Ascending aorta (tissue), 2 donors: ENCODE measurements around the gene NOP53. TPM values are rescaled to one million over a fixed set of nuclear protein-coding genes. Genes with fewer than 3 reads are reported as not detected.
"Not testable (repeated sequence)": the region's sequence is repeated elsewhere in the genome, so short reads cannot be mapped to it uniquely, and the experiment has no call there.

Experiments
- DNase-seq, 2 donors: peaks; one replicate each; pipeline ENCODE4 v3.0.0-alpha.2; 2019; ENCODE audit warnings: low spot score in 2 of 2
- H3K27ac ChIP-seq, 2 donors: fragments of 200-600 bp; sonication (generic); one replicate each; pipeline ENCODE4 v1.5.1; 2016 to 2017; ENCODE audit warnings: mild to moderate bottlenecking in 1 of 2
- H3K27me3 ChIP-seq: fragments of 200-600 bp; sonication (generic); one replicate; pipeline ENCODE4 v1.5.1; 2017
- H3K36me3 ChIP-seq, 2 donors: fragments of 200-600 bp; sonication (generic); one replicate each; pipeline ENCODE4 v1.5.1; 2016
- H3K4me1 ChIP-seq, 2 donors: fragments of 200-600 bp; sonication (generic); one replicate each; pipeline ENCODE4 v1.5.1; 2016 to 2017; ENCODE audit warnings: mild to moderate bottlenecking in 1 of 2
- H3K4me3 ChIP-seq, 2 donors: fragments of 200-600 bp; sonication (generic); one replicate each; pipeline ENCODE4 v1.5.1; 2016 to 2017; ENCODE audit warnings: mild to moderate bottlenecking in 1 of 2
- H3K9me3 ChIP-seq, 2 donors: fragments of 200-600 bp; sonication (generic); one replicate each; pipeline ENCODE4 v1.5.1; 2016
- intact Hi-C: fragments of 100-400 bp; cut with DNase I; formaldehyde crosslinking; loops from one replicate; pipeline ENCODE4 v1.15.1; 2023
- total RNA-seq: library from RNA; depleted of rRNA; stranded (reverse); fragments of >200 nt; gene quantifications from one replicate; pipeline ENCODE4 v1.1.0, GENCODE V29; 2016
- TF ChIP-seq, protein P1 (sequence below), 3 experiments: fragments of 200-600 bp in 2 of 3; fragments of 450-650 bp in 1 of 3; sonication (generic) in 2 of 3; IDR thresholded peaks; one replicate each; pipeline ENCODE4 v1.5.1; 2016 to 2019; ENCODE audit warnings: antibody characterized with exemption in 3 of 3, mild to moderate bottlenecking in 1 of 3, moderate library complexity in 1 of 3

The NOP53 gene
- total RNA-seq, 1 donor from 2014 or later = 385 TPM

DNA sequence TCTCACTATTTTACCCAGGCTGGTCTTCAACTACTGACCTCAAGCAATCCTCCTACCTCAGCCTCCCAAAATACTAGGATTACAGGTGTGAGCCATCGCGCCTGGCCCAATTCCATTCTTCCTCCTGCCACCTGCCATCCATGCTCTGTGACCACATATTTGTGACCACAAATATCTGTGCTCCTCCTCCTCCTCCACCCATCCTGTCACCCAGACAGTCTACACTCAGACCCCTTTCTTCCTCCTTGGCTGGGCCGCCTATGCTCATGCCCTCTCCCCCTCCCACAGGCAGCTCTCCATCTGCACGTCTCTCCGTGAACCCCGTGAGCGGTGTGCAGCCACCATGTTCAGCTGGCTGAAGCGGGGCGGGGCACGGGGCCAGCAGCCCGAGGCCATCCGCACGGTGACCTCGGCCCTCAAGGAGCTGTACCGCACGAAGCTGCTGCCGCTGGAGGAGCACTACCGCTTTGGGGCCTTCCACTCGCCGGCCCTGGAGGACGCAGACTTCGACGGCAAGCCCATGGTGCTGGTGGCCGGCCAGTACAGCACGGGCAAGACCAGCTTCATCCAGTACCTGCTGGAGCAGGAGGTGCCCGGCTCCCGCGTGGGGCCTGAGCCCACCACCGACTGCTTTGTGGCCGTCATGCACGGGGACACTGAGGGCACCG is 28.9 kb upstream of the NOP53 start:
- no peaks in the 10 kb centered on the region for H3K27me3 ChIP-seq
- DNase-seq = no peak
- peaks cover 19 to 24% of the 10 kb centered on the region in 2 donors for H3K36me3 ChIP-seq
- TF ChIP-seq, protein P1, sequence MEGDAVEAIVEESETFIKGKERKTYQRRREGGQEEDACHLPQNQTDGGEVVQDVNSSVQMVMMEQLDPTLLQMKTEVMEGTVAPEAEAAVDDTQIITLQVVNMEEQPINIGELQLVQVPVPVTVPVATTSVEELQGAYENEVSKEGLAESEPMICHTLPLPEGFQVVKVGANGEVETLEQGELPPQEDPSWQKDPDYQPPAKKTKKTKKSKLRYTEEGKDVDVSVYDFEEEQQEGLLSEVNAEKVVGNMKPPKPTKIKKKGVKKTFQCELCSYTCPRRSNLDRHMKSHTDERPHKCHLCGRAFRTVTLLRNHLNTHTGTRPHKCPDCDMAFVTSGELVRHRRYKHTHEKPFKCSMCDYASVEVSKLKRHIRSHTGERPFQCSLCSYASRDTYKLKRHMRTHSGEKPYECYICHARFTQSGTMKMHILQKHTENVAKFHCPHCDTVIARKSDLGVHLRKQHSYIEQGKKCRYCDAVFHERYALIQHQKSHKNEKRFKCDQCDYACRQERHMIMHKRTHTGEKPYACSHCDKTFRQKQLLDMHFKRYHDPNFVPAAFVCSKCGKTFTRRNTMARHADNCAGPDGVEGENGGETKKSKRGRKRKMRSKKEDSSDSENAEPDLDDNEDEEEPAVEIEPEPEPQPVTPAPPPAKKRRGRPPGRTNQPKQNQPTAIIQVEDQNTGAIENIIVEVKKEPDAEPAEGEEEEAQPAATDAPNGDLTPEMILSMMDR (IDR thresholded peaks at IDR 0.05) = no peak
- peak overlapping the region; percentile 90 to 98 for H3K27ac ChIP-seq
- intact Hi-C loops = no loop called here
- peak overlapping the region in 1 of 2 donors; percentile 100 for H3K4me3 ChIP-seq
- H3K9me3 ChIP-seq = no peaks in the 10 kb centered on the region
- H3K4me1 ChIP-seq = peaks cover 12 to 56% of the 10 kb centered on the region in 2 donors

DNA sequence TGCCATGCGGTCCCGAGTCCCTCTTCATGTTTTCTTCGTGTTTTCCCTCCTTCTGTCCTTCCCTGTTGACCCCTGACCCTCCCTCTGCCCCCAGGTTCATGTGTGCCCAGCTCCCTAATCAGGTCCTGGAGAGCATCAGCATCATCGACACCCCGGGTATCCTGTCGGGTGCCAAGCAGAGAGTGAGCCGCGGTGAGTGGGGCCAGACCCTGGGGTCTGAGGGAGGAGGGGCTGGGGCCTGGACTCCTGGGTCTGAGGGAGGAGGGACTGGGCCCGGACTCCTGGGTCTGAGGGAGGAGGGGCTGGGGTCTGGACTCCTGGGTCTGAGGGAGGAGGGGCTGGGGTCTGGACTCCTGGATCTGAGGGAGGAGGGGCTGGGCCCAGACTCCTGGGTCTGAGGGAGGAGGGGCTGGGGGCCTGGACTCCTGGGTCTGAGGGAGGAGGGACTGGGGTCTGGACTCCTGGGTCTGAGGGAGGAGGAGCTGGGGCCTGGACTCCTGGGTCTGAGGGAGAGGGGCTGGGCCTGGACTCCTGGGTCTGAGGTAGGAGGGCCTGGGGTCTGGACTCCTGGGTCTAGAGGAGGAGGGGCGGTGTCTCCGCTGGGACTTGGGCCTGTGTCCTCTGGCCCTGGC is 26.8 kb upstream of the NOP53 start:
- H3K9me3 ChIP-seq, H3K27me3 ChIP-seq, DNase-seq: not testable (repeated sequence)
- Histone ChIP-seq H3K36me3 (peaks cover 19 to 27% of the 10 kb centered on the region in 2 donors), H3K4me3 (peak overlapping the region; percentile 10 to 61), H3K27ac (peak overlapping the region; percentile 90 to 98), H3K4me1 (peaks cover 10 to 63% of the 10 kb centered on the region in 2 donors)
- intact Hi-C loops = loop anchor here (1.0 kb wide), 1 partner anchor 25 kb away; no protein-coding TSS in a partner anchor

DNA sequence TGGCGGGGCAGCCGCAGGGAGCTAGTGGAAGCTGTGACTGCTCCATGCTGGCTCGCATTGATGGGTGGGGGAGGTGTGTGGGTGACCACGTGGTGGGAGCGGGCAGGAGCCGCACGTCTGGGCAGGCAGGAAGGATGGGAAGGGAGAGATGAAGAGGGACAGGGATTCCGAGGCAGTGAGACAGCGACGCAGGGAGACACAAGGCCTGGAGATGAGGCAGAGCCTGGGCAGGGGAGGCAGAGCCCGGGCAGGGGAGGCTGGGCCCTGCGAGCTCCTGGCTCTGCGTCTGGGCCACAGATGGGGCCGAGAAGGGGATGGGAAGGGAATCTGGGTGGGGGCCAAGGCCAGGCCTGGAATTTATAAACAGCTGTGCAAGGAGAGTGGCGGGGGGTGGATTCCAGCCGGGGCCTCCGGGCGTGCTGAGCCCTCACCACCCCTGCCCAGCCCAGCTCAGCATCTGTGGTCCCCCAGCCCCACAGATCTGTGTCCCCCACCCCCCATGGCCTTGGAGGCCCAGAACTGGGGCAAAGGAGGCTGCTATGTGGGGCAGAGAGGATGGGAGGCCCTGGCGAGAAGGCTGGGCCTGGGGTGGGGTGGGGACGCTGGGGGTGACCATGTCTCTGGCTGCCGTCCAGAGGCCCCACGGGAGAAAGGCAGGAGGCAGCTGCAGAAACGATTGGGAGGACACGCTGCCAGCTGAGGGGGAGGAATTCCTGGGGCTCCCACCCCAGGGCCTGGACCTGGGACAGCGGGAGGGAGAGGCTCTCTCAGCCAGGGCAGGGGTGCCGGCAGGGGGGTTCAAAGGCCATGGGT is 26.1 kb upstream of the NOP53 start:
- DNase-seq = peak; percentile 59 to 94
- Histone ChIP-seq H3K9me3 (no peaks in the 10 kb centered on the region), H3K4me3 (peak overlapping the region; percentile 10 to 61), H3K36me3 (peaks cover 22 to 27% of the 10 kb centered on the region in 2 donors), H3K4me1 (peaks cover 14 to 71% of the 10 kb centered on the region in 2 donors), H3K27ac (peak overlapping the region; percentile 90 to 98), H3K27me3 (no peaks in the 10 kb centered on the region)
- TF ChIP-seq, protein P1 (IDR thresholded peaks at IDR 0.05) = no peak
- intact Hi-C loops = loop anchor here (1.0 kb wide), 1 partner anchor 24 kb away; no protein-coding TSS in a partner anchor

DNA sequence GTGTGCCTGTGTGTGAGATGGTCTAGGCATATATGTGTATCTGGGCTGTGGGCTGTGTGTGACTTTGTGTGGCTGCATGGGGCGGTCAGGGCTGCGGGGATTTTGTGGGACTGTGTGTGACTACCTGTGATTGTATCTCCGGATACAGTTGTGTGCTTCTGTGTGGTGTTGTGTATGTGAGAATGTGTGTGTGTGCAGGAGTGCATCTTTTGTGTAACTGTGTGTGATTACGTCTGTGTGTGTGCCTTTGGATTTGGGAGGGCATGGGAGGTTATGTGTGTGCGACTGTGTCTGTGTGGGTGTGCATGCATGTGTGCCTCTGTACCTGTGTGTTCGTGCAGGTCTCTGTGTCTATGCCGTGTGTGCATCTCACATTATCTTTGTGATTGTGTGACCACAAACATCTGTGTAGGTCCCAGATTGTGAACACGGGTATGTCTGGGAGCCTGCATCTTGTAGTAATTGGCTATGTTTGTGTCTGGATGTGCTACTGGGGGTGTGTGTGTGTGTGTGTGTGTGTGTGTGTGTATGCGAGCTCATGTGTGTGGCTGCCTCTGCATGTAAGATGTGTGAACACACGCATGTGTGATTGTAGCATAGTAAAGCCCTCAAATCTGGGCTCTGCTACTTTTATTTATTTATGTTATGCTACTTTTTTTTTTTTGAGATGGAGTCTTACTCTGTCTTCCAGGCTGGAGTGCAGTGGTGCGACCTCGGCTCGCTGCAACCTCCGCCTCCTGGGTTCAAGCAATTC is 24.5 kb upstream of the NOP53 start:
- Histone ChIP-seq H3K4me1 (peaks cover 14 to 58% of the 10 kb centered on the region in 2 donors), H3K4me3 (no peak overlapping the region), H3K27me3 (no peaks in the 10 kb centered on the region), H3K27ac (peak overlapping the region in 1 of 2 donors; percentile 98), H3K9me3 (no peaks in the 10 kb centered on the region), H3K36me3 (peaks cover 29 to 33% of the 10 kb centered on the region in 2 donors)
- TF ChIP-seq, protein P1 (IDR thresholded peaks at IDR 0.05) = no peak
- no peak for DNase-seq
- intact Hi-C loops = no loop called here

DNA sequence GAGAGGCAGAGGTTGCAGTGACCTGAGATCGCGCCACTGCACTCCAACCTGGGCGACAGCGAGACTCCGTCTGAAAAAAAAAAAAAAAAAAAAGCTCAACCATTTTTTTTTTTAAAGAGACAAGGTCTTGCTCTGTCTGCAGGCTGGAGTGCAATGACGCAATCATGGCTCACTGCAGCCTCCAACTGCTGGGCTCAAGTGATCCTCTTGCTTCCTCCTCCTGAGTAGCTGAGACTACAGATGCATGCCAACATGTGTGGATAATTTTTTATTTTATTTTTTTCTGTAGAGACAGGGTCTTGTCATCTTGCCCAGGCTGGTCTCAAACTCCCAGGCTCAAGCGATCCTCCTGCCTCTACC is 21.8 kb upstream of the NOP53 start:
- H3K4me3 ChIP-seq = peak overlapping the region; percentile 41 to 52
- H3K9me3 ChIP-seq = no peaks in the 10 kb centered on the region
- H3K27ac ChIP-seq = peak overlapping the region; percentile 76 to 88
- TF ChIP-seq, protein P1 (IDR thresholded peaks at IDR 0.05) = no peak
- H3K4me1 ChIP-seq = peaks cover 12 to 42% of the 10 kb centered on the region in 2 donors
- peak in 1 of 2 donors; percentile 88 for DNase-seq
- H3K36me3 ChIP-seq = peaks cover 33 to 35% of the 10 kb centered on the region in 2 donors
- intact Hi-C loops = no loop called here
- H3K27me3 ChIP-seq = no peaks in the 10 kb centered on the region
